NCI-H1417 treated with DMSO at 0.1 percent for 48 hours (cell line): ENCODE data around the gene FGF18.

Experiments
- DNase-seq: peaks from one replicate; lab custom pipeline; 2025; lab: John Stamatoyannopoulos, UW

Gene FGF18

DNA sequence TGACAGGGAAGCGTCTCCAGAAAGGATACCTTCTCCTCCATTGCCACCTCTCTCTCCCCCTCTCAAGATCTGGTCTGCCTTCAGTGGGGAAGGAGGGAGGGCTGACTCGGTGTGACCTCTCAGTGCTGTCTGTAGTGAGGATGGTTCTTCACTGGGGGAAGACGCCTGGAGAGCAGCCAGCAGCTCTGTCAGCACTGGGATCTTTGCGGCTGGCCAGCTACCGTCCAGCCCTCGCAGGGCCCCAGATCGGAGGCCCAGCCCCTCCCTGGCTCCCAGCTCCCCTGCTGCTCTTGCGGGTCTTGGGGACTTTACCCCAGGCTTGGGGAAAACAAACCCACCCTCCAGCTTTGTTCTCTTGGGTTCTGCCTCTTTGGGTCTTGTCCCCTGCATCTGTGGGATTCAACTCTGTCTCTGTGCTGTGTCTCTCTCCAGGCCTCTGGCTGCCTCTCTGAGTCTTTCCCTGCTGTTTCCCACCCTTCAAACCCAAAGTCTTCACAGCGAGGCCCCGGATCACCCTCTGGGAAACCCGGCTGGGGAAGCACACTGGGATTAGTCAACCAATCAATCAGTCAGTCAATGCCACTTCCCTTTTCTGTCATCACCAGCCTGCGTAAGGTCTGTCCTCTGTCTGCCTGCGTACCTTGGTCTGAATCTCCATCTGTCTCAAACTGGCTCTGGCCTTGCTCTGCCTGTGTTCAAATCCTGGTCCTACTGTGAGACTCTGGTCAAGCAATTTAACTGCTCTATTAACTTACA, 23.0 kb downstream of the FGF18 start:
- no peak for DNase-seq

DNA sequence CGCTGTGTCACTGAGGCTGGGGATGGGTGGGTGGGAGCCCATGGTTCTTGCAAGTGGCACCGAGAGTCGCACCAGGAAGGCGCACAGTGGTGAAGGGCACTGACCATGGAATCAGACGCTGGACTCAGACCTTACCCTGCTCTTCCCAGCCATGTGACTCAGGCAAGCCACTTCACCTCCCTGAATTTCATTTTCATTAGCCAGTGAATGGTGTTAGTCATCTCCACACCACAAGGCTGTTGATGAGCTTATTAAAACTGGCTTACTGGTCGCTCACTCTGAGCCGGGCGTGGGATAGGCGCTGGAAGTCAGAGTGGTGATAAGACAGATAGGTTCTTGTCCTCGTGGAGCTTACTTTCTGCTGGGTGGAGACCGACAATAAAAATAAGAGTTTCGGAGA, 25.1 kb downstream of the FGF18 start:
- no peak for DNase-seq

DNA sequence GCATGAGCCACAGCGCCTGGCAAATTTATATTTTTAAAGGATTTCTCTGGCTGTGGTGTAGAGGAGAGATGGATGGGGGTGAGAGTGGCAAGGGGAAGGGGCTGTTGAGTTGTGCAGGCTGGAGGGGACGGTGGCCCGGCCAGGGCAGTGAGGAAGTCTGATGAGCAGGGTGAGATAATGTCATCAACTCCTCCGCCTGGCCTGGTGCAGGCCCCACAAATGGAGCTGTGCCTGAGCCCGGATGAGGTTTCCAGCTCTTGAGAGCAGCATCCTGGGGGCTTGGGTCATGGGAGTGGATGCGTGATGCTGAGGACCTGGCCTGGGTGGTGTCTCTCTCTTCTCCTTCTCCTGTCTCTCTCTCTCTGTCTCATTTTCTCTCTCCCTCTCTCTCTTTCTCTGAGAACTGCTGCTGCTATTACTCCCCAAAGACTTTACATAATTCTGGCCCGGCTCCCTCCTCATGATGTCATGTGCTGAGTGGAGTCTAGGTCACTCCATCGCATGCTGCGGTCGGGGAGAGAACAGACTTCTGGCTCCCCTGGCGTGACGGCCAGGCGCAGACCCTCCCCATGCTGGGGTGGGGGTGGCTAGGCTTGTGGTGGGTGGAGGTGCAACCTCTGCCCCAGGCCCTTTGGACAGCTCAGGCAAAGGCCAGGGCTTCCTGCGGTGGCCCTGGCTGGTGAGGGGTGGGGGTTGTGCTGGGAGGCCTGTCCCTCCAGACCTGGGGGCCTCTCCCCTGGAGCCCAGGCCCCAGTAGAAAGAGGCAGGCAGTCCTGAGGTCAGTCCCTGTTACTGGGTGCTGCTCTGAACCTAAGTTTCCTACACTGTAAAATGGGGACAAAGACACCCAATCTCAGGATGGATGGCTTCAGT, 26.4 kb downstream of the FGF18 start:
- DNase-seq: no peak

DNA sequence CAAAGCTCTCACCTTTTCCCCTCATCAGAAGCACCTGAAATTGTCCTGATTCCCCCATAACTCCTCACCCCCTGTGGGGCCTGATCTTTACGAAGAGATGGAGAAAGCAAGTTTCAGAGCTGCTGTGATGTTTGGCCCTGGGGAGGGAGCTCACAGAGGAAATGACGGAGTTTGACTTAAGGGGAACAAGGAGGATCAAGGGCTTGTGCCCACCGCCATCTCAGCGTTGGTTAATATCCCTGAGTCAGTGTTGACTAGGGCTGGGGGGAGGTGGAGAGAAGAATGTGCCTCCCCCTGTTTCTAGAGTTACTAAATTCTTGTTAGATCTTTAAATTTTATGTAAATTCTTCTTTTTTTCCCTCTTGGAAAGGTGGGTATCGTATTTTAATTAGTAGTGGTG, 27.8 kb downstream of the FGF18 start:
- DNase-seq: no peak

DNA sequence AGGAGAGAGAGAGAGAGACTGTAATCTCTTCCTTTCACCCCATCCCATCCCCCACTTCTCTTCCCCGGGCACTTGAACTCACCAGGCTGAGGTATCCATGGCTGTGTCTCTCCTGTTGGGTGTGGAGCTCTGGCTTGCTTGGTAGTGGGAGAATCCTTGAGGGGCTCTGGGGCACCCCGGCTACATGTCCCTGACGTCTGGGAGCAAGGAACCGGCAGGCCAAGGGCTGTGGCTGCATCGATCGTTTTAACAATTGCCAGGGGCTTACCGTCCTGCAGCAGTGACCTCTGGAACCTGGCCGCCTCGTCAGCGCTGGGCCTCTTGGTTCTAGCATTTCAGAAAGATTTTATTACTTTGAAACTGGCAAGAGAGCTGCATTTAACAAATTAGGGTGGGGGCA, 30.0 kb downstream of the FGF18 start:
- no peak for DNase-seq

DNA sequence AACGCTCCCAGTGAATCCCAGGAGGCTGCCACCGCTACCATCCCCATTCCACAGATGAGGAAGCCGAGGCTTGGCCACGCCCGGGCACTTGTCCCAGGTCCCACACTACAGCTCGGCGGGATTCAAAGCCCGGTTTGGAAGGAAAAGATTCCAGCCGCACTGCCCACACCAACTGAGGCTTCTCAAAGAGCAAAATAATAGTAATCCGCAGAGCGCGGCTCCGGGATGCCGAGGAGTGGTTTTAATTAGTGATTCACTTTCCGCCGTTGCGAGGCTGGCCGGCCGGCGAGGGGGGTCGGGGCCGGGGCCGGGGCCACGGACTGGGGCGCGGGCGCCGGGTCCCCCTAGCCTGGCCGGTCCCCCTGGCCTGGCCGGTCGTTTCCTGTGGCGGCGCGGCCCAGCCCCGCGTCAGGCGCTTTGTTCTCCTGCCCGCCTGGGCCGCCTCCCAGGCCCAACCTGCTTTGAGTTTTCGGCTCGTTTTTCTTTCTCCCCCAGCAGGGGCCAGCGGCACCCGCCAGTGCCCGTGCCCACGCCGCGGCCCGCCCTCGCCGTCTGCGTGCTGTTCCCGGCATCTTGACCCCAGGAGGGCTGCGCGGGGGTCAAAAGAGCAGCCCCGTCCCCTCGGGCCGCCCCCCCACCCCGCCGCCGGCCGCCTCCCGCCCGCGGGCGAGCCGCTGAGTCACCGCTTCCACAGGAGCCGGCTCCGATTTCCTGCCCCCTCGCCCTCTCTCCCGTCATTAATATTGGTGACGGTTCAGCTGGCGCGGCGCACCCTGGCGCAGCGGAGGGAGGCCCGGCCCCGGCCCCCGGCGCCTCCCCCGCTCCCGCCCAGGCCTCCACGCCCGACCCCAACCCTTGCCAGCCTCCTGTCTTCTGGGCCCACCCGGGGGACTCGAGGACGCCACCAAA, 31.2 kb downstream of the FGF18 start:
- DNase-seq: no peak

GRCh38 chr5:171451421-171451820, 32.0 kb downstream of the FGF18 start:
- DNase-seq: no peak

DNA sequence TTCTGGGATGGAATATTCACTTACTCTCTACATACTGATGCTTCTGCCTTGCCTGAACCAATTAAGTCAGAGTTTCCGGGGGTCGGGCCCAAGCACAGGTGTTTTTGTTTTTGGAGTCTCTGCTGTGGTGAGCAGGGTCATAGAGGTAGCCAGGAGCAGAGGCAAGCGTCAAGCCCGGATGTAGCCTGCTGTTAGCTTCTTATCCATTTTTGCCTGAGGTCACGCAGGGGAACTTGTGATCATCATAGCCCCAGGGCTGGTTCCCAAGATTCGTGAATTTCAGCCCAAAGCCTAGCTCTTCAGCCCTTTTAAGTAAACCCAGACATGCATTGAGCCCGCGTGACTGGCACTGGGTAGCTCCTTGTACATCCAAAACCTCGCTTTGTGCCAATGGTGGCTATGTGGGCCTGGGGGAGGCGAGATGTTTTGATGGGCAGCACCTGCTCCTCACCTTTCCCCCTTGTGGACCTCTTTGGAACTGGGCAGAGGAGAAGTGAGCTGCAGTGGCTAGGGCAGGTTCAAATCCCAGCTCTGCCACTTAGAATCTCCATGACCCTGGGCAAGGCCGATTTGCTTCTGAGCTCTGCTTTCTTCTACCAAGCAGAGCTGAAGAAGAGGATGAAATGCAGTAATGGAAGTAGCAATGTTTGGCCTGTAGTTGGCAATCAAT, 33.7 kb downstream of the FGF18 start:
- no peak for DNase-seq

DNA sequence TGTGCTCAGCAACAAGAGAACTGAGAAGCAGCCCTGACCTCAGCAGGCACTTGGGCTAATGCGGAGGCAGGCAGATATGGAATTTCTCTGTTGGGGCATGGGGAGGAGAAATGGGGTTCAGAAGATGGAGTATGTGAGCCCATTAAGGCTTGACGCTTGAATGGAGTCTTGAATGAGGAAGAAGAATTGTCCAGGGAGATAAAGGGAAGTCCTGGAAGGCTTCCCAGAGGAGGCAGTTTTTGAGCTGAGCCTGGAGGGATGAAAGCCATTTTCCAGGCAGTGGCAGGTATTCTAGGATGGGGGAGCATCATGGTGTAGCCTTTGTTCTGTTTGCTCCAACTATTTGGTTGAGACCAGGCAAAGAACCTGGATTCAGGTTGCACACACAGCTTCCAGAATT, 34.5 kb downstream of the FGF18 start:
- DNase-seq: no peak

DNA sequence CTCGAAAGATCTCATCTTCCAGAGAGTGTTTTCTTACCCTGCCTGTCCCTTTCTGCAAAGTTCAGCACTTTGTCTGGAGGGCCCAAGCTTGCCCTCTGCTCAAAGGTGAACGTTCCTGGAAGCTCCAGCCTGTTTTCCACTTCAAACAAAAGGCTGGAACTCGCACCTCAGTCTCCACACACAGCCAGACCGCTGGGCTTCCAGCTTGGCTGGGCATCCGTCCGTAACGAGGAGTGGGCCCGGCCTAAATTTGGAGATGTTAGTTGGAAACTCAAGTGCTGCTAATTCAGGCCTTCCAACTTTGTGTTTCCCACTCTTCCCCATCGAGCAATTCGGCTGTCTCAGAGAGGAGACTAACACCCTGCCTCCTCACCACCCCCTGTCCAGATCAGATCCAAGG, 35.1 kb downstream of the FGF18 start:
- DNase-seq: no peak

DNA sequence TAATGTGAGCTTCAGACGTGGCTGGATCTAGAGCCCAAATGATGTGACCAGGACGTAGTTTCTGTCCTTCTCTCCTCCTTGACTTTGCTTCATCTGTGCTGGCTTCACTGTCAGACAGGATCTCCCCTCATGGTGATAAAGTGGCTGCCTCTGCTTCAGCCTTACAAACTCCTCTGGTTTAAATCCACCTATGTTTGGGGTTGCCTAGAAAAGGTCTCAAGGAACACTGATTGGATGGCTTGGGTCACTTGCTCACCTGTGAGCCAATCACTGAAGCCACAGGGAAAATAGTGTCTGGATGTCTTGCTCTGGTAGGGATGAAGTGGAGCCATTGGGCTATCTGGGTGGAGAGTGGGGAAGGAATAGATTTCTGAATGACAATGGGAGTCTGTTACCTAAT, 36.1 kb downstream of the FGF18 start:
- no peak for DNase-seq

- DNase-seq: no peak
Measured at GRCh38 chr5:171457208-171457981, 37.9 kb downstream of the FGF18 start.

DNA sequence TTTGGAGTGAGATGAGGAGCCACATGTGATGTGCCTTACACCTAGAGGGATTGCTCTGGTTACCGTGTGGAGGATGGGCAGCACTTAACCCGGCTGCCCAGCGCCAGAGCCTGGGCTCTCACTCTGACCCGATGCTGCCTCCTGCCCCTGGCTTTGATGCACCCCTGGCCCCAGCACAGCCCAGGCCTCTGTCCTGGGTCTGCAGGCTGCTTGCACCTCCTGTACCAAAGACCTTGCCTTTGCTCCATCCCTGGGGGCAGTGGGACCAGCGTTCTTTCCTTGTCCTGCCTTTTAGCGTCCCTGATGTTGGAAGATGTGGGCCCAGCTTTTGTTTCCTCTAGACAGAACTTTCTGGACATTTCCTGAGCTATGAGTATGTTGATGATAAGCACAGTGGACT, 40.4 kb downstream of the FGF18 start:
- no peak for DNase-seq

DNA sequence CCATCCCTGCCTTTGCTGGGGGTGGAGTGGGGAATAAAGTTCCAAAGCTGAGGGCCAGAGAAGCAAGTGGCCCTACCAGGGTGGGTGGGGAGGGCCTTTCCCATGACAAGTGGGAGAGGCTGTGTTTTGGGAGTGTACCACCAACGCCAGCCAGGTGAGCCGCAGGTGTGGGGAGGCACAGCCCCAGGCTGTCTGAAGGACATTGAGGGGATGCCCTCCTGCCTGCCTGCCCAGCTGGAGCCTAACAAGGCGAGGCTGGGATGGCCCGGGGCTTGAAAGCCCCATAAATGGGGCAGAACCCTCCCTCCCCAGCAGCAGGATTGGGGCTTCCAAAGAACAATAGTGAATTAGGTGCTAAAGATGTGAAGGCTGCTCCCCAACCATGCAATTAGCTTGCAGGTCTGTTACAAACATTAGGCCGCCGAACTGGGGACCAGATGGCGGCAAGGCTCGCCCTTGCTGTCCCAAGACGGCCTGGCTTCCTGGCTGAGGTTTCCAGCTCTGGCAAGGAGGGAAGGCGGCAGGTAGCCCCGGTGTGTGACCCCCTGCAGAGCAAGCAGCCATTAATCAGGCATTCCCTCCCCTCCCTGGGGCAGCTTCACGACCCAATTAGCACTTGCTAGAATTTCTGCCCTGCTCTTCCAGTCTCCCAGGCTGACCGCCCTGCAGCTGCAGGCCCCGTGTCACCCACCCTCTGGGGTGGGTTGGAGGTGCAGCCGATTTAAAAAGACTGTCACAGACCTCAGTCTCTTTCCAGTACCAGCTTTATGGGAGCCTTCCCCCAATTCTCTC, 42.9 kb downstream of the FGF18 start:
- no peak for DNase-seq

DNA sequence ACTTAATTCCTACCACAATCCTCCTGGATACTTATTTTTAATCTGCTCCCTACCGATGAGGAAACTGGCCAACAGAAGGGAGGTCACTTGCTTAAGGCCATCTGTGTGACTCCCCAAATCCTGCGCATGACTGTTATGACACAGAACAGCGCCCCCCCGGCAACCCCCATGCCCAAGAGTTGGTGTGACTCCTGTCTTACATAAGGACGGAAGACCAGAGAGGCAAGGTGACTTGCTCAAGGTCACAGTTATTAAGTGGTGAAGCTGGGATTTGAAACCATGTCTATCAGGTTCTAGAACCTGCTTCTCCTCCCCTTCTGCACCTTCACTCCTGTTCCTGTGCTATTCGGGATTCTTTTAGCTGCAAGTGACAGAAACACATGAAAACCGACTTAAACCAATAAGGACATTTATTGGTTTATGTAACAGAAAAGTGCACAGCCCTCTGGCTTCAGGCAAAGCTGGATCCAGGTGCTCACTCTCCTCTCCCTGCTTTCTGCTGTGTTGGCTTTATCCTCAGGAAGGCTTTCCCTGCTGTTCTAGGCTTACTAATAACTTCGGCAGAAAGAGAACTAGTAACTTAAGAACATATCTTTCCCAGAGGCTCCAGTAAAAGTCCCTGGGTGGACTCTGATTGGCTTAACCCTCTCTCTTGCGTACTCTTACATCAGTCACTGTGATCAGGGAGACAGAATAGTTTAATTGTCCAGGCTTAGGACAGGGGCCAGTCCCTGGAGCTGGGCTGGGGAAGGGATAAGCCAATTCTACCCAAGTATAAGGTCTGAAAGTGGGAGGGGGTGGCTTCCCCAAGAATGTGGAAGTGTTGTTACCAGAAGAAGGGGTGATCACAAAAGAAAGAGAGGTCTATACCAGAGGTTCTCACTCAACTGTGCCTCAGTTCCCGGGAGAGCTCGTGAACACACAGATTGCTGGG, 43.7 kb downstream of the FGF18 start:
- DNase-seq: no peak

DNA sequence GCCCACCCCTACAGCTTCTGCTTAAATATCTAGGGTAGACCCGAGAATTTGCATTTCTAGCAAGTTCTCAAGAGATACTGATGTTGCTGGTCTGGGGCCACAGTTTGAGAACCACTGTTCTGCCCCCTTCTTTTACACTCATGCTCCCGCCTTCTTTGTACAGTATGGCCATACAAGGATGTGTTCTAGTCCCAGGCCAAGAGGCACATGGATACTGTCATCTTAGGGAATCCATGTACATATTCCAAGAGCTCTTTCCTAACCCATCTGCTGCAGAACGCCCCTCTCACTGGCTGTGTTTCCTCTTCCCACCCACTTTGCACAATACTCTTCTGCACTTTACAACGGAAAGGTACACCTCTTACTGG, 44.4 kb downstream of the FGF18 start:
- DNase-seq: no peak

GRCh38 chr5:171464829-171465228, 45.4 kb downstream of the FGF18 start:
- DNase-seq: no peak

GRCh38 chr5:171467107-171467506, 47.7 kb downstream of the FGF18 start:
- DNase-seq: no peak

DNA sequence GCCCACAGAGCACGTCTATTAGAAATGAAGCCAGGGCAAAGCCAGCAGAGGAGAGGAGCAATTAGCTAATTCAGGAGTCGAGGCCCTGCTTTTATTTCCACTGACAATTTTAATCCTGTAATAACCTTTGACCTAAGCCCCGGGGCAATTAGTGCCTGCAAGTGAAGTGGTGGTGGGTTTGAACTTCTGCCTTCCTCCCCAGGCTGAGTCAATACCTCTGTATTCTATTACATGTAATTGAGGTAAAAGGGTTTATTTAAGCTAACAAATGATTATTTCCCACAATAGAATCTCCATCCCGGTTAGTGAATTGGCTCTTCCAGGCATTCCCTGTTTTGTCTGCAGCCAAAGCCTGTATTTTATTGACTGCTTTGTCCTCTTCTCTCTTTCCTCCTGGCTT, 49.9 kb downstream of the FGF18 start:
- no peak for DNase-seq
